Measurements from ENCODE around the gene MAP3K14.
A peak's percentile ranks its signal among the peaks of the same experiment; 100 is the strongest.

Gene MAP3K14

DNA sequence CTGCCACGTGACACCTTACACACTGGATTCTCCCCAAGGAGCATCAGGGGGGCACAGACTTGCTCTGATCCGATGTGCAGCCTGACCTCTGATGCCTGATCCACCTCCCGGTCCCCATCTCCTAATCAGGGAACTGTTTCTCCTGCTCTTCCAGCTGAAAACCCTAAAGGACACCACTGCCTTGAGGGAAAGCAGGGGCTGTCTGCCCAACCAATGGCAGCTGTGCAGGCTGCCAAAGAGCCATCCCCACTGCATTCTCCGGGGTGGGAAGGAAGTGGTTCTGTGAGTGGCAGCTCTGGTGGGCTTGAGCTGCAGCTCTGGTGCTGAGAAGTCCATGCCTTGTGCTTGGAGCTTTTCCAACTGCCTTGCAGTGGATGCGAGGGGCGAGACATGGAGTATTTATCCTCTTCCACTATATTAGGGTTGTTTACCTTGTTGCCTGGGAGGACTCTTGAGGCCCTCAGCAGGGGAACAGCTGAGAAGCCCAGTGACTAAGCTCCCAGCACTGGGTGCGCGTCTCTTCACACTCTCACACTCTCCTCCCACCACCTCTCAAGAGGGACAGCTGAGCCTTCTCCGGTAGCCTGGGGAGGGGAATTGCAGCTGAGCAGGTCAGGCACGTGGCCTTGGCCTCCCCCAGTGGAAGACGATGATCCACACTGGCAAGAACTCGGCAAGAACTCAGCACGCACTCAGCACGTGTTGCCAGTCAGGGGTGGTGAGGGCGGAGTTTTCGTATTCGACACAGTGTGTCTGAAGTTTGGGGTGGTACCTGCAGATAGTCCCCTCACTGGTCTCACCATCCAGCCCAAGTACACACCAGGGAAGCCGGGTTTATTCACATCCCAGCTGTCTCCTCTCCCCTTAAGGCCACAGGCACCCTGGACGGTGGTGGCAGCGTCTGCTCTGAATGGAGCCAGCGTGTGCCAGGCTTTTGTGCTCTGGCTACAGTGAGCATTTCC lies 33.9 kb downstream of the MAP3K14 start:
- DNase-seq (ENCODE audit: low spot score), result no peak

DNA sequence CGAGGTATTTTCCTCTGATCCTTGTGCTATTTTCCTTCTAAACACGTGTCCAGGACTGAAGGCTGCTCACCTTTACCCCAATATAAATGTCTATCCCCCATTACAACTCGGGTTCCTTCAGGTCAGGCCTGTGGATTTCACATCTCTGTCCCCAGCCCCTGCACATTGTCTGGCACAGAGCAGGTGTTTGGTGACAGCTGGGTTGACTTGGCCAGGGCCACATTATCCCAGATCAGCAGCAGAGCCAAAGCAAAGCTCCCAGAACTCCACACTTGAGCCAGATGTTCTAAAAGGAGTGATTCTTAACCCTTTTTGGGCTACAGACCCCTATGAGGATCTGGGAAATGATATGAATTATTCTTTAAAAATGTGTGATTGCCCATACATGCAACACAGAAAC lies 36.9 kb downstream of the MAP3K14 start:
- no peak for DNase-seq (ENCODE audit: low spot score)

DNA sequence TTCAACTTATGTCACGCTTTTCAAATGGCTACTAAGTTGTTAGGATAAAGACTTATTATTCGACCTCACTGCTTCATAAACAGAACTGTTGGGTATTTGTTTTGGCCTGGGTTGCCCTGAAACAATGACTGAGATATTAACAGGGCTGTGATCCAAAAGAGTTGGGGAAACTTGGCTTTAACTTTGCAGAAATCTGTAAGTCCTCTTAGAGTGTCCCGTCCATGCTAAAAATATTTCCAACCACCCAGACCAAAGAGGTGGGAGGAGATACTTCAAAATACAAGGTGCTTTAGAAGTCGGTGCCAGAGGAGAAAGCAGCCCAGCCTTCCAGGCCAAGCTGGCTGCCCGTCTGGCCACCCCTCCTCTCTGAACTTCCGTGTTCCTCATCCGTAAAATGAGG lies 38.8 kb downstream of the MAP3K14 start:
- DNase-seq (ENCODE audit: low spot score), result no peak

DNA sequence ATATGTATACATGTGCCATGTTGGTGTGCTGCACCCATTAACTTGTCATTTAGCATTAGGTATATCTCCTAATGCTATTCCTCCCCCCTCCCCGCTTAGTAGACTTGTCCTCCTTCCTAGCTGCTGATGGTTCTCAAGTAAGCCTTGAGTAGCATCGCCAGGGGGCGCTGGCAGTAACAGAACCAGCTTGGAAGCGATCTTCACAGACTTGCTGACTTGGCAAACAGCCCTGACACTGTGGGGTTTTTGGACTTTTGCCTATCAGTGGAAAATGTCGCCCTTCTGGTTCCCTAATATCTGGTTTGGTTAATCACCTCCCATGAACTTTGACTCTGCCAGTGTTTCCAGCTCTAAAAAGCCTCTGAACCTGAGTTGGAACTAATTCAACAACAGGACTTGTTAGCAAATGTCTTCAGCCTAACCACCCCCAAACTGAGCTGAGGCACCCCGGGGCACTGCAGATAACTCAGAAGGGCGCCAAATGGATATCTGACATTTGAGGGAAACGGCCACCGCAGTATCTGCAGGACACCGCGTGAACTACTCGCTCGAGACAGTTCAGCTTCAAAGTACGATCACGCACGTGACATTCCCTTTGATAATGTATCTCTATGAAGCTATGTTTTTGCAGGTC lies 39.5 kb downstream of the MAP3K14 start:
- peak; percentile 90 for DNase-seq (ENCODE audit: low spot score)

DNA sequence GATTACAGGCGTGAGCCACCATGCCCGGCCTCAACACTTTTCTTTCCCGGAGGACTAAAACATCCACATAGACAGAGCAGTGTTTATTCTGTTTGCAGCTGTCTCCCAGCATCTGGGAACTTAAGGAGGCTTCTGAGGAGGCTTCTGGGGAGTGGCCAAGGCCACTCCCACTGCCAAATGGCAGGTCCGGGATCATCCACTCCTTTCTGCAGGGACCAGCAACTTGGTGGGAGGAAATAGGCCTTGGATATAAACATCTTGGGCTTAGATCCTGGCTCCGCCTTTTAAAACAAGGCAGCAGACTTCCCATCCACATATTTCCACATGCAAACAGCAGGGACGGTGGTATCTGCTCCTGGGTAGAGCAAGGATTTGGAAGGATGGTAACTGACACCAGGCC lies 40.8 kb downstream of the MAP3K14 start:
- DNase-seq (ENCODE audit: low spot score), result no peak

DNA sequence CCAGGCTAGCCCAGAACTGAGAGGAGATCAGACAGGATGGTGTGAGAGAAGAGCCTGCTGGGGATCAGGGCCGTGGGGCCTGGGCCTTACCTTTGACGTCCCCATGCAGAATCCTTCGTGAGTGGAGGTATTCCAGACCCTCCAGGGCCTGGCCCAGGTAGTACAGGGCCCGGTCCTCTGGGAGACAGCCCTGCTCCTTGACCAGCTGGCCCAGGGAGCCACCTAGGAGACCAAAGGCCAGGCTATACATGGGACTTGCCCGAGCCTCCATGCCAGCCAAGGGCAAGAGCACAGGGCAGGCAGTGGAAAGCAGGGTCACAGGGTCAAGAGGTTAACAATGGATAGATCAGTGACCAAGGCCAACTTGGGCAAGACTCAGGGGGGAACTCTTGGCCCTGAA lies 42.8 kb downstream of the MAP3K14 start:
- no peak for DNase-seq (ENCODE audit: low spot score)

DNA sequence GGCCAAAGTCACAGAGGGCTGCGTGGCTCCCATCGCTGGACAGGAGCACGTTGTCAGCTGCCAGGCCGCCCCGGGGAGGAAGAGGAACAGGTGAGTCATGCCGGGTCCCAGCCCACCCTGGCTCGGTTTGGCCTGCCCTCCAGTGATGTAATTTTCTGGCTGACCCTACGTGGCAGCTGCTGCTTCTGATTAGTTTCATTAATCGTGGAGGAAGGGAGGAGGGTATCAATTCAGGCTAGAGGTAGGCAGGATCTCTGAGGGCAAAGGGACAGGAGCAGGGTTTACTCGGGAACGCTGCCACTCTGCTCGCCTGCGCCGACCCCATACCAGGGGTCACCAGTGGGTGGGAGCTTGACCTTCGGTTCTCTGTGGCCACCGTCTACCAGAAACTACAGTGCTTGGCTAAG lies 43.3 kb downstream of the MAP3K14 start:
- DNase-seq (ENCODE audit: low spot score), result no peak

DNA sequence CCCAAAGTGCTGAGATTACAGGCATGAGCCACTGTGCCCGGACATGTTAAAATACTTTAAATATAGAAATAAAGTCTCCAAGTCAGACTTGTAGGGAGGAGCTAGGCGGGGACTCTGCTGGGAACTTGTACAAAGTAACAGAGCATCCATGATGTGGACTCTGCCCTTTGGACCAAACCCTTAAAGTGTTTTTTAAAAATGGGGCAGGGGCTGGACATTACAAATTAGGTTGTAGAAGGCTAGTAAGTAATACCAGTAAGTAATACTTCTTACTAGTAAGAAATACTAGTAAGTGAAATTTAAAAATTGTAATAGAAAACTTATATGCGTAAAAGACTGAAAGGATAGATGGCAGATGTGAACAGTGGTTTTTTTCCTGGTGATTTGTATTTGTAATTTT lies 45.2 kb downstream of the MAP3K14 start:
- DNase-seq (ENCODE audit: low spot score), result no peak

DNA sequence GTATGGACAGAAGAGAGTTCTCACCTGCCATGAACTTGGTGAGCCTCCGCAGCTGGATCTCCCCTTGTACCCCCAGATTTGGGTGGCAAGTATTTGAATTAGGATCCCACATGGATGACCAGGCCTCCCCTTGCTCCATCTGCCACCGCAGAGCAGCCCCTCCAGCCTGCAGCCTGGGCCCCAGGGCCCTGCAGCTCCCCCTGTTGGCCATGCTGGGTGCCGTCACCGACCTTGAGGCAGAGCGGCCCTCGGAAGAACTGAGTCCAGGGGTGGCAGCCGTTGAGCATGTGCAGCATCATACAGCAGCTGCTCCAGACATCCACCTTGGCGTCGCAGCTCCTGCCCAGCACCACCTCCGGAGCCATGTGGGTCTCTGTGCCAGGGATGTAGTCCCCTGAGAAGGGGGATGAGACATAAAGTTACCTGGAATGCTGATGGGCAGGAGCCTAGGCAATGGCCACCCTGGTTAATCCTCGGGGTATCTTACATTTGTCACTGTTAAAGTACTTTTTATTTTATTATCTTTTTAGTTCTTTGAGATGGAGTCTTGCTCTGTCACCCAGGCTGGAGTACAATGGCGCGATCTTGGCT lies 45.9 kb downstream of the MAP3K14 start:
- peak; percentile 37 for DNase-seq (ENCODE audit: low spot score)

DNA sequence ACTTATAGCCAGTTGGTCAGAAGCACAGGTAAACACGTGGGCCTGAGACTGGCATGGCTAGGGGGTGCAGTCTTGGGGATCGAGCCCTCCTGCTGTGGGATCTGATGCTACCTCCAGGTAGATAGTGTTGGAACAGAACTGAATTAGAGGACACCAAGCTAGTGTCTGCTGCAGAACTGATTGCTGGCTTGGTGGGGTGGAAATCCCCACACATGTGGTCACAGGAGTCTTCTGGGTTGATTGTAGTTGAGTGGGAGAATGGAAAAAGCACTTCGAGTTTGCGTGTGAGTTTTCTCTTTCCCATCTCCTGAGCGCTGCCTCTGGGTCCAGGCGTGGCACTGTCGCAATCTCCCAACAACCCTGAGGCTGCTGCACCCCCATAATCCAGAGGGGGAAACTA lies 46.9 kb downstream of the MAP3K14 start:
- no peak for DNase-seq (ENCODE audit: low spot score)

DNA sequence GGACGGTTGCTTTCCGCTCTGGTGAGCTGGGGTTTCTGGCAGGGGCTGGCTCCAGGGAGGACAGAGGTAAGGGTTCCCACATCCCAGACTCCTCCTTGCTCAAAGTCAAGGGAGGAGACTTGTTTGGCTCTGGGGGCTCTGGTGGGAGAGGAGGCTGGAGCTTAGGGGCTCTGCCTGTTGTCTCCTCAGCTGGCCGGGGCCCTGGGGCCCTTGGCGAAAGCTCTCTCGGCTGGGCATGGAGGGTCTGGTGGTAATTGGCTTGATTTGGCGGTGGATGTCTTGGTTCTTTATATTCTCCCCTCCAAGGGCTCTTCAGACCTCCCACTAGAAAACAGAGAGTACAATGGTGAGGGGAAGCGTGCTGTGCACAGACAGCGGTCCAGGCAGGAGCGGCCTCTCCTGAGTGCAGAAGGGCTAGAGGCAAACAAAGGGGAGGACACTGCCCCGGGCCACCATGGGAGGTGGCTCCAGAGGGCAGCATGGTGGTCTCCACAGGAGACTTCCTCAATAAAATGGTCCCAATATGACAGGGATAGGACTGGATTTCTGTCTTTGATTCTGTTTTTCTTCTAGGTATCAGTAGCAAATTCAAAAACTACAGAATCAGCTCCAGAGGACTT lies 49.3 kb downstream of the MAP3K14 start:
- DNase-seq (ENCODE audit: low spot score), result no peak

DNA sequence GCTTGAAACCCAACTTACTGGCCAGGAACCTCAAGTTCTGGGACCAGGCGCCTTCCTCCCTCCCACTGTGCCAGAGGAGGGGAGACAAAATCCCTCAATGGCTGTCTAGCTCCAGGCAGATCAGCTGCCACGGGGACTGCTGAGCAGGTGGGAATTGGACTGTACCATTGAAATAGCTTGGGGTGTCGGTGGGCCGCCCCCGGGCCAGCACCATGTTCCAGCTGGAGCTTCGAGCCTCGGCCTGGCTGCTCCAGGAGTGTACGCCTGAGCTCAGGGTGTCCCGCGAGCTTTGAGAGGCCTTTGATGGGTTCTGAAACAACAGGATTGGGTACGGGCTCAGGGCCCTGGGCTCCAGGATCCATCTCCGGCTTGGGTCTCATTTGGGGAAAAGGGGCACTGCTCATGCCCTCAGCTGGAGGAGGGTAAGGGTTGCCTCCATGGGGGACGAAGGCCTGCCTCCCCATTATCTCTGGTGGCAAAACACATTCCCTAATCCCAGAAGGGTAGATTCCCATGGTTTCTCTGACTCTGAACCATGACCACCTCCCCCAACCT lies 50.4 kb downstream of the MAP3K14 start:
- no peak for DNase-seq (ENCODE audit: low spot score)

DNA sequence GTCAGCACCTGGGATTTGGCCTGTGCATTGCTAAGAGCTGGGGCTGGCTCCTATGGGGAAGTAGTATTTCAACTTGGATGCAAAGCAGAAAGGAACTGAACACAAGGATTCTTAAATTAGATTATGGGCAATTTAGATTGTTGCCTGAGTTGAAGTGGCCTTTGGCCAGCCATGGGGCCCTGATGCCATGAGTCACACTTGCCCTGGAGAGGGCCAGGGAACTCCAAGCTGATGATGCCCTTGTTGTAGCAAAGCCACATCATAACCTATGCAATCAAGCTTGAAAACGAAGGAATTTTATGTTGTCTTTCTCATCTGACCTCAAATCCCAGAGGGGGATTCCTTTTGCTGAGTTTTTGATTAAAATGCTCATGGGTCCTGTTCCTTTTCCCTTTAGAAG lies 51.0 kb downstream of the MAP3K14 start:
- no peak for DNase-seq (ENCODE audit: low spot score)

DNA sequence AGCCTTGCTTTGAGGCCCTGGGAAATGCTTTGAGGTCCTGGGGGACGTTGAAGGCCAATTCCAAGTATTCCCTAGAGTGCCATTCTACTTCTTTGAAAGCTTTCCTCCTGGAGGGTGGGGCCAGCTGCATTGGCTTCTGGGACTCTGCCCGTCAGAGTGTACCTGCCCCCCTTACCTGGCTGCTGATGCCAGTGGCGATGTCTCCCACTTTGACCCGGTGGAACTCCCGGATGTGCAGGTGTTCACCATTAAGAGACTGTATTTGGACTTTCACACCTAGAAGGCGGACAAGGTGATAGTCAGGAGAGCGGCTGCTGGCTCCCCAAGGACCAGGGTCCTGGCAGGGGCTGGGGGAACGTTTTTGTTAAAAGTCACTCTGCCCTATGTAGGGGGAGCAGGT lies 51.8 kb downstream of the MAP3K14 start:
- no peak for DNase-seq (ENCODE audit: low spot score)

DNA sequence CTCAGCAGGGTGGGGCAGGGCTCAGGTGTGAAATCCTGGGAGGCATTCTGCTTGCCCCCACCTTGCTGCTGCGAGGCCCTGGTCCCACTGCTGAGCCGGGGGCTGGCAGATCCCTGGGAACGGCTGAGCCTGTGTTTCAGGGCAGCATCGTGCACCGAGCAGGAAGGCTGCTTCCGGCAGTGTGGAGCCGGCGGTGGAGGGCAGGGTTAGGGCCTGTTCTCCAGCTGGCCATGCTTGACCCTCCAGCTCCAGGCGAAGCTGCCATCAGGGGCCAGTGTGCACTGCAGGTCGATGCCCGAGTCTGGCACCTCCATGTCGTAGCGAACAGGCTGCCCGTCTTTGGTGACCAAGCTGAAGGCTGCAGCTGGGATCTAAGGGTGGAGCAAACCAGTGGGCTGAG lies 52.4 kb downstream of the MAP3K14 start:
- DNase-seq (ENCODE audit: low spot score), result no peak

DNA sequence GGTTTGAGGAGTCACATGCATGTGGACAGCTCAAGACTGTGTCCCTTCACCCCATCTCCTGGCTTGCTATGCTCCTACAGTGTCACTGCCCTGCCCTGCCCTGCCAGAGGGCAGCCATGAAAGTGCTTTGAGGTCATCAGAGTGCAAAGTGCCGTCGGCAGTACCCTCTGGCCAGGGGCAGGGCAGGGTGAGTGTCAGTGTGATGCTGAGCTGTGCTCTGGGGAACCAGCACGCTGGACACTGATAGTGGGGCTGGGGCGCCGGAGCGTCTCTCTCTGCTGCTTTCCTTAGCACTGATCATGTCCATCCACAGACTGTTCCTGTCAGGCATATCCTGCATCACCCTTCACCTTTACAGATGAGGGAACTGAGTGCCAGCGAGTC lies 53.4 kb downstream of the MAP3K14 start:
- DNase-seq (ENCODE audit: low spot score), result no peak

DNA sequence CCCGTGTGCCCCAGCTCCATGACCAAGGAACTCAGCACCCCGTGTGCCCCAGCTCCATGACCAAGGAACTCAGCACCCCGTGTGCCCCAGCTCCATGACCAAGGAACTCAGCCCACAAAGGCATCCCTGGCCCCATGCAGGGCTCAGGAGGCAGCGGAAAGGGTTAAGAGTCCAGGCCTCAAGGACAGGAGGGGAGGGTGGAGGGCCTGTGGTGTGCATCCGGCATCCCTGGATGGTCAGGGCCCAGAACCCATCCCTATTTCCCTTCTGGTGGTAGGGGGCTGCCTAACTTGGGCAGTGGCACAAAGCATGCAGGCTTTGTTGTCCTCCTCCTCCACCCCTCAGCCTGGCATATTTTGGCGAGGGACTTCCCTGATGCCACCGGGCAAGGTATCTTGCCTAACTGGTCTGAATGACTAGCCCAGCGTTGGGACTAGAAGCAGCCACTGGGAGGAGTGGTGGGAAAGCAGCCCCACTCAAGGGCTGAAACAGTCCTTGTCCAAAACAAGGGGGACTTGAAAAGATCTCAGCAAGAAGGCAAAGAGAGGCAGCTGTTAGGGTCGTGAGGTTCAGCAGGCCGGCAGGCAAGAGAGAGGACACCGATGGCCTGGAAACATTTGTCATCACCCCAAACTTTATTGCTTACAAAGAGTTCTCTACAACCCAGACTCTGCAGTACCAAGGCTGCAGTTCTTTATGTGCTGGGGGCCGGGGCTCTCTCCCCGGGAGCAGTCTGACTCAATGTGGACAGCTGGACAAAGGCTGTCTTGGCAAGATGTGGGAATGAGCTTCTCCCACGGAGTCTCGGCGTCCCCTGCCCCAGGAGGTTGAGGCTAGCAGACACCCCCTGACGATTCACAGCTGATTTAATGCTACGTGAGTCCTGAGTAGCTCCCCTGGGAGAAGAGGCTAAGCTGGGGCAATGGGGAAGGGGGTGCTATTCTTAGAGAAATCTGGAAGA lies 54.0 kb downstream of the MAP3K14 start:
- DNase-seq (ENCODE audit: low spot score), result no peak

DNA sequence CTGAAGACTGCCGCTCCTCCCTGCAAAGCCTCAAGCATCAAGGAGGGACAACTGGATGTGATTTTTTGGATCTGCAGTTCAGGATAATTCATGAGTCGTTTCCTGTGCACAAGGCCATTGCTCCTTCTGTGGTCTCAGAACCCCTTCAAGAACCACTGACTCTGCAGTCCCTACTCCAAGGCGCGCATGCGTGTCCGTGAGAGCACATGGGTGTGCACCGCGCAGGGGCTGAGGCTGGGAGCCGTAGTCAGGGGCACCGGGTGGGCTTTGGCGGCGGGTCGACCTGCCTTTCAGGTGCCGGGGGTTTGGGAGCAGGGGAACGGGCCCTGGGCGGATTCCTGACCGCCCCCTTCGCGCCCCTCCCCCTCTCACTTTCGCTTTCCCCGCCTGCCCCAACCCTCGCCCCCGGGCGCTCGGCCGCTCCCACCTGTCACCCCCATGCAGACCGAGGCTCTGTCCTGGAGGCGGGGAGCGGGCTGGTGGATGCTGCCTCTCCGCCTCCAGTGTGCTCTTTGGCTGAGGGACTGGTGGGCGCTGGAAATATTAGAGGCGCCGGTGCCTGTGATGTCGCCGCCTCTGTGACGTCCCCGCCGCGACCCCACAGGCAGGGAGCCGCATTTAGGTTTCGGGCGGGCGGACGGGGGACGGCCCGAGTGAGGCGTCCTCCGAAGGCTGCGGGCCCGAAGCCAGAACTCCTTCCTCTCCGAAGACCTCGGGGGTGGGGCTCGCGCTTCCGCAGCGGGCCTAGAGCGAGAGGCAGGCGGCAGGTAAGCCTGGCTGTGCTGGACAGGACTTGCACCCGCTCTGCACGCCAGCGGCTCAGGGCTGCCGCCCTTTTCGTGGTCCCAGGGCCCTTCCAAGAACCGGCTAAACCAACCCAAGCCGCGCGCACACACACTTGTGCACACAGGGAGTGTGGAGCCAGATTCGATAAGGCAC lies 55.0 kb downstream of the MAP3K14 start, which contains the start of gene SPATA32:
Gene SPATA32 (minus strand): TSS at position 518 of the 939 bp plus-strand sequence. CDS start 78 bp downstream, at position 440.
- DNase-seq (ENCODE audit: low spot score), result peak; percentile 67

DNA sequence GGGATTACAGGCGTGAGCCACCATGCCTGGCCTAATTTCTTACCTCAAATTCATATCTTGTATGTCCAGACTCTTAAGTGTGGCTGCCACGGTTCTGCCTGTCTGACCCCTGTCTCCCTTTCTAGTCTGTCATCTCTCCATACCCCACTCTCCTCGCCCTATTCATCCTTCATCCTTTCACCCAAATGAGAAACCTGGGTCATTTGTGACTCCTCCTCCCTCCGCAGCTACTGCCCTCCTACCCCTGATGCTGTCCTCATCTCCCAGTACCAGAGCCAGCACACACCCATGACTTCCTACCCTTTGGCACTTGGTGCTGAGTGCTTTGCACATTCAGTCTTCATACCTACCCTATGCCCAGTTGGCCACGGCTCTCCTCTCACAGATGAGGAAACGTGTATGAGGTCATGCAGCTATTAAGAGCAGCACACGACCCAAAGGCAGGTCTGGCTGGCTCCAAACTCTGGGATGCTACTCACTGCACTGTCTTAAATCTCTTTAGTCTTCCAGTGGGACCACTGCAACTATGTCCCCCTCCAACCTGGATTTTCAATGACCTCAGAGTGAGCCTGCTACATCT lies 56.5 kb downstream of the MAP3K14 start:
- DNase-seq (ENCODE audit: low spot score), result no peak

DNA sequence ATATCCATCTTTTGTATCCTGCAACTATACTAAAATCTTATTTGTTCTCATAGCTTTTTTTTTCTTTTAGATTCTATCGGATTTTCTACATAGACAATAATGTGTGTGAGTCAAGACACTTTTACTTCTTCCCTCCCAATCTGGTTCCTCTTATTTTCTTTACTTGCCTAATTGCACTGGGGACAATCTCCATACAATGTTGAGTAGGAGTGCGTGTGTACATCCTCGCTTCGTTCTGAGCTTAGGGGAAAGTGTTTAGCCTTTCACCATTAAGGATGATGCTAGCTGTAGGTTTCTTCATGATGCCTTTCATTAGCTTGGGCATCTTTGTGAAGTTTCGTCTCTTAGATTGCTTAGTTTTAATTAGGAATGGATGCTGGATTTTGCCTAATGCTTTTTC lies 57.8 kb downstream of the MAP3K14 start:
- no peak for DNase-seq (ENCODE audit: low spot score)

Data from CD4-positive, alpha-beta T cell treated with Interleukin-6 at 100 ng/mL for 8 hours (primary cell).